HG03571 (cell line): Measurements from ENCODE around the gene LRP6.
A peak's percentile ranks its signal among the peaks of the same experiment; 100 is the strongest.
"Not testable (repeated sequence)": the region's sequence is repeated elsewhere in the genome, so short reads cannot be mapped to it uniquely, and the experiment has no call there.

Source experiments
- ATAC-seq: cut with Tn5 transposase; IDR thresholded peaks from one replicate; pipeline ENCODE4 v1.9.1; 2021; ENCODE audit not compliant: unreplicated experiment

LRP6 gene

GRCh38 chr12:12182703-12183365, 84.0 kb downstream of the LRP6 start:
- no peak for ATAC-seq

- no peak for ATAC-seq
Measured at GRCh38 chr12:12181511-12181910, 85.3 kb downstream of the LRP6 start.

GRCh38 chr12:12180575-12180974, 86.3 kb downstream of the LRP6 start:
- ATAC-seq = no peak

GRCh38 chr12:12180136-12180535, 86.7 kb downstream of the LRP6 start:
- ATAC-seq = no peak

- no peak for ATAC-seq
Measured at GRCh38 chr12:12178559-12178958, 88.3 kb downstream of the LRP6 start.

- ATAC-seq = no peak
Measured at GRCh38 chr12:12176402-12176801, 90.4 kb downstream of the LRP6 start.

- ATAC-seq = peak; percentile 81
Measured at GRCh38 chr12:12171991-12172511, 94.8 kb downstream of the LRP6 start.

- no peak for ATAC-seq
Measured at GRCh38 chr12:12167847-12168246, 99.0 kb downstream of the LRP6 start.

GRCh38 chr12:12166751-12167150, 100.1 kb downstream of the LRP6 start:
- no peak for ATAC-seq

- no peak for ATAC-seq
Measured at GRCh38 chr12:12159988-12160387, 106.9 kb downstream of the LRP6 start.

- no peak for ATAC-seq
Measured at GRCh38 chr12:12158858-12159257, 108.0 kb downstream of the LRP6 start.

- ATAC-seq = no peak
Measured at GRCh38 chr12:12157424-12157823, 109.4 kb downstream of the LRP6 start.

GRCh38 chr12:12156828-12157227, 110.0 kb downstream of the LRP6 start:
- ATAC-seq = no peak

GRCh38 chr12:12156116-12156515, 110.7 kb downstream of the LRP6 start:
- no peak for ATAC-seq

GRCh38 chr12:12153596-12153995, 113.2 kb downstream of the LRP6 start:
- no peak for ATAC-seq

GRCh38 chr12:12147111-12147510, 119.7 kb downstream of the LRP6 start:
- no peak for ATAC-seq

- ATAC-seq = not testable (repeated sequence)
Measured at GRCh38 chr12:12144531-12144930, 122.3 kb downstream of the LRP6 start.

GRCh38 chr12:12141000-12141399, 125.8 kb downstream of the LRP6 start:
- ATAC-seq = no peak

GRCh38 chr12:12138203-12139154, 128.4 kb downstream of the LRP6 start:
- ATAC-seq = no peak

- ATAC-seq = no peak
Measured at GRCh38 chr12:12133785-12134184, 133.1 kb downstream of the LRP6 start.

GRCh38 chr12:12133259-12133658, 133.6 kb downstream of the LRP6 start:
- no peak for ATAC-seq

GRCh38 chr12:12128670-12129069, 138.2 kb downstream of the LRP6 start:
- ATAC-seq = no peak
